ENCODE data around the gene LIN54.
"Not testable (repeated sequence)": the region's sequence is repeated elsewhere in the genome, so short reads cannot be mapped to it uniquely, and the experiment has no call there.

GRCh38 chr4:82987519-82987918 is 23.1 kb downstream of the LIN54 start:
- not testable (repeated sequence) for TF ChIP-seq CTCF (IDR thresholded peaks at IDR 0.05); NFYB (CRISPR knock-in tag; conservative IDR thresholded peaks at IDR 0.05; ENCODE audit: low read depth); E2F5 (CRISPR knock-in tag; IDR thresholded peaks at IDR 0.05); NR3C1 (CRISPR knock-in tag; conservative IDR thresholded peaks at IDR 0.05; ENCODE audit: low read depth); RELA (CRISPR knock-in tag; IDR thresholded peaks at IDR 0.05; ENCODE audit: borderline replicate concordance); SP1 (CRISPR knock-in tag; conservative IDR thresholded peaks at IDR 0.05); GABPB1 (CRISPR knock-in tag; IDR thresholded peaks at IDR 0.05); USF2 (CRISPR knock-in tag; IDR thresholded peaks at IDR 0.05); ZBTB21 (CRISPR knock-in tag; IDR thresholded peaks at IDR 0.05; ENCODE audit: borderline replicate concordance); FOXJ3 (CRISPR knock-in tag; IDR thresholded peaks at IDR 0.05; ENCODE audit: borderline replicate concordance); E2F1 (CRISPR knock-in tag; IDR thresholded peaks at IDR 0.05); MAX (CRISPR knock-in tag; IDR thresholded peaks at IDR 0.05); ZNF423 (CRISPR knock-in tag; IDR thresholded peaks at IDR 0.05); E2F4 (CRISPR knock-in tag; IDR thresholded peaks at IDR 0.05; ENCODE audit: borderline replicate concordance, low read depth)
